Endothelial cell of umbilical vein (primary cell): ENCODE data around the gene TRPM3. TPM values are rescaled to one million over a fixed set of nuclear protein-coding genes. Genes with fewer than 3 reads are reported as not detected.

Source experiments
- BruUV-seq: library from RNA; stranded (reverse); fragments of 400-500 nt; replicated peaks from 2 replicates; lab custom pipeline; 2021; lab: Mats Ljungman, UMichigan
- CTCF ChIA-PET: fragments of 300-600, 350-600 bp; sonication (Branson Sonifier 250); formaldehyde crosslinking; loops from one replicate; lab custom pipeline; 2021; ENCODE audit warnings: antibody characterized with exemption, inconsistent platforms; lab: Charles Lee
- POLR2A ChIA-PET: fragments of 300-600, 350-600 bp; sonication (Branson Sonifier 250); formaldehyde crosslinking; loops from one replicate; lab custom pipeline; 2021; ENCODE audit warnings: antibody characterized with exemption, inconsistent platforms; lab: Charles Lee
- DNase-seq: peaks from one replicate; pipeline ENCODE4 v3.0.0-alpha.2; 2011; ENCODE audit warnings: low read depth, low spot score
- FAIRE-seq: peaks from 2 replicates; lab custom pipeline; 2011; peaks lifted over from hg19 to GRCh38; lab: Jason Lieb, UNC
- H2AFZ ChIP-seq: 2 replicates; pipeline ENCODE4 v1.6.0; 2012; ENCODE audit warnings: low read depth, low read length, control low read depth, inconsistent platforms
- H3K27ac ChIP-seq: 2 replicates; pipeline ENCODE4 v1.5.1; 2011; ENCODE audit warnings: low read depth, mild to moderate bottlenecking, control low read depth, low read length, moderate library complexity; ENCODE audit not compliant: insufficient read depth
- H3K27me3 ChIP-seq, 2 experiments: 2 replicates each; pipeline versions ENCODE4 v1.6.0 to v1.6.1; 2011; ENCODE audit warnings: low read length in 2 of 2, mixed read lengths in 1 of 2; ENCODE audit not compliant: control insufficient read depth in 2 of 2, insufficient read depth in 2 of 2
- H3K36me3 ChIP-seq, 2 experiments: 2 replicates in 1 of 2; 3 replicates in 1 of 2; pipeline ENCODE4 v1.5.1; 2011; ENCODE audit warnings: low read length in 2 of 2, mild to moderate bottlenecking in 1 of 2, moderate library complexity in 1 of 2; ENCODE audit not compliant: control insufficient read depth in 2 of 2, insufficient read depth in 2 of 2; ENCODE audit errors: extremely low read depth in 1 of 2
- H3K4me1 ChIP-seq: 3 replicates; pipeline ENCODE4 v1.5.1; 2011; ENCODE audit warnings: mild to moderate bottlenecking, low read length; ENCODE audit not compliant: control insufficient read depth, insufficient read depth; ENCODE audit errors: extremely low read depth
- H3K4me2 ChIP-seq: 2 replicates; pipeline ENCODE4 v1.6.1; 2011; ENCODE audit warnings: low read length, control low read depth, mixed read lengths; ENCODE audit not compliant: insufficient read depth
- H3K4me3 ChIP-seq, 3 experiments: fragments of 200-600 bp in 1 of 3; sonication (generic), shearing (Covaris generic) in 1 of 3; replicated peaks in 1 of 3; 2 replicates each; pipeline ENCODE4 v1.5.1; 2011 to 2016; ENCODE audit warnings: control low read depth in 3 of 3, low read length in 3 of 3, mild to moderate bottlenecking in 2 of 3, inconsistent platforms in 1 of 3, low read depth in 1 of 3, moderate library complexity in 1 of 3; ENCODE audit not compliant: insufficient read depth in 1 of 3
- H3K79me2 ChIP-seq: 2 replicates; pipeline ENCODE4 v1.6.0; 2012; ENCODE audit warnings: low read length, inconsistent platforms; ENCODE audit not compliant: control insufficient read depth, insufficient read depth
- H3K9ac ChIP-seq: replicated peaks from 2 replicates; pipeline ENCODE3; 2011; ENCODE audit warnings: low read length, control low read depth; ENCODE audit not compliant: insufficient read depth; ENCODE audit errors: extremely low read depth
- H3K9me1 ChIP-seq: replicated peaks from 3 replicates; pipeline ENCODE4 v1.6.0; 2011; ENCODE audit warnings: mild to moderate bottlenecking, low read length; ENCODE audit not compliant: control insufficient read depth, insufficient read depth; ENCODE audit errors: extremely low read depth
- H3K9me3 ChIP-seq: replicated peaks from 2 replicates; pipeline ENCODE4 v1.5.1; 2012; ENCODE audit warnings: low read length, inconsistent platforms; ENCODE audit not compliant: control insufficient read depth, insufficient read depth
- H4K20me1 ChIP-seq: replicated peaks from 2 replicates; pipeline ENCODE3; 2011; ENCODE audit warnings: mild to moderate bottlenecking, low read length; ENCODE audit not compliant: control insufficient read depth, insufficient read depth; ENCODE audit errors: extremely low read depth
- EZH2 ChIP-seq: IDR thresholded peaks from 2 replicates; pipeline ENCODE4 v1.6.1; 2012; ENCODE audit warnings: borderline replicate concordance, low read depth, mild to moderate bottlenecking, moderate library complexity, low read length, inconsistent platforms; ENCODE audit not compliant: severe bottlenecking
- FOS ChIP-seq: IDR thresholded peaks from 2 replicates; pipeline ENCODE4 v1.6.1; 2011; ENCODE audit warnings: mild to moderate bottlenecking, low read length, moderate library complexity, borderline replicate concordance; ENCODE audit not compliant: insufficient read depth
- GATA2 ChIP-seq: IDR thresholded peaks from 2 replicates; pipeline ENCODE4 v1.7.0; 2011; ENCODE audit warnings: low read depth, mild to moderate bottlenecking, moderate library complexity, mixed read lengths, low read length; ENCODE audit not compliant: insufficient read length, insufficient read depth
- JUN ChIP-seq: IDR thresholded peaks from 2 replicates; pipeline ENCODE4 v1.6.1; 2011; ENCODE audit warnings: borderline replicate concordance, low read depth; ENCODE audit not compliant: insufficient read length, insufficient read depth
- MYC ChIP-seq: IDR thresholded peaks from one replicate; pipeline ENCODE4 v1.6.1; 2011; ENCODE audit warnings: mild to moderate bottlenecking, low read depth, low read length
- POLR2A ChIP-seq: IDR thresholded peaks from 2 replicates; pipeline ENCODE4 v1.6.1; 2012; ENCODE audit warnings: low read depth, mild to moderate bottlenecking, control low read depth, low read length
- POLR2AphosphoS5 ChIP-seq: IDR thresholded peaks from 2 replicates; pipeline ENCODE4 v1.6.1; 2012; ENCODE audit warnings: low read depth, mild to moderate bottlenecking, control low read depth, low read length, moderate library complexity; ENCODE audit not compliant: insufficient read depth
- dilution Hi-C: fragments of 300-500 bp; cut with MboI; formaldehyde crosslinking; loops from one replicate; pipeline ENCODE4 v1.15.0; 2019; ENCODE audit warnings: low sequenced_read_pairs; ENCODE audit not compliant: extremely low pct_ligation_motif_present
- intact Hi-C: fragments of 100-400 bp; cut with micrococcal nuclease; formaldehyde crosslinking; loops from one replicate; pipeline ENCODE4 v1.10.0; 2022
- polyA plus RNA-seq, 4 experiments: library from polyadenylated mRNA; depleted of rRNA in 3 of 4; stranded (reverse) in 3 of 4; unstranded in 1 of 4; fragments of >200 nt; gene quantifications; 2 replicates each; pipeline versions ENCODE4 v1.2.1 to v1.2.3, GENCODE V29; 2011 to 2012; ENCODE audit warnings: missing spikeins in 1 of 4
- total RNA-seq: library from RNA; stranded (reverse); gene quantifications from 2 replicates; pipeline ENCODE4 v1.2.3, GENCODE V29; 2021
- TF ChIP-seq, protein P1 (sequence below), 2 donors: IDR thresholded peaks; 1 replicate in 1 of 2; 2 replicates in 1 of 2; pipeline ENCODE4 v1.5.1; 2011; ENCODE audit warnings: low read length in 2 of 2, mild to moderate bottlenecking in 2 of 2, moderate library complexity in 2 of 2, control low read depth in 1 of 2, inconsistent platforms in 1 of 2, low read depth in 1 of 2; ENCODE audit not compliant: insufficient read depth in 1 of 2; ENCODE audit errors: extremely low read depth in 1 of 2
- TF ChIP-seq, protein P2 (sequence below): IDR thresholded peaks from 2 replicates; pipeline ENCODE4 v1.6.1; 2011; ENCODE audit not compliant: insufficient read depth, insufficient read length

TRPM3 gene
- total and polyA plus RNA-seq, 2 donors (not counting 3 experiments of a cell fraction or from before 2014, with no cell fraction given), result 0.17 to 0.33 TPM

DNA sequence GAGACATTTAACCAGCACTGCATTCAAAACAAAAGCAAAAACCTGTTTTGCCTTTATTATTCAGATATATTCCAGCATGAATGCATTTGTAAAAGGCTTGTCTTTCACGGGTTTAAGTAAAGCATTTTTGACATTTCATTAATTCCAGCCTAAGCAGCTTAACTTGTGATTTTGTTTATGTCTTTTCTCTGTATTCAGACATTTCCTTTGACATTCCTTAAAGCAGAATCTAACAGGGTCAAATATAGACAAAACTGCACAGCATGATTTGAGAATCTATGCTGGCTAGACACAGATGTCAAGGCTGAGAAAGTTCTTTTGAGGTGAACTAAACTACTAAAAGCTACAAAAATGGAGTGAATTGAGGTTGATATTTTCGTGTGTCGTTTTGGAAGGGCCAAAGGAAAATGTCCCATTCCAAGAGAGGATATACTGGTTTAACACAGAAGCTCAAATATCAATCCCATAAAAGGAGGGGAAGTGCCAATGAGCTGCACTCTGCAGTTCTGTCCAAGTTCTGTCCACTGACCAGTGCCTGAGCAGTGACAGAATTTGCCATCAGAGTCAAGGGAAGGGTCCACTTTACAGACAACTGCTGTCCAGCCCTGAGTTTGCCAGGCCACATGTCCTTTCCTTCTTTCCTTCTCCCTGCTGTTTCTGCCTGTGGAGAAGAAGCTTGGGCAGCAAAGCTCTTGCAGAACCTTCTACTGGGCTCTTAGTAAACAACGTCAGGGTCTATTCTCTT is 508.2 kb downstream of the TRPM3 start:
- ChIA-PET CTCF (interaction anchor here (1.3 kb wide), 1 partner anchor 11 kb away, joined by 4 read pairs; no protein-coding TSS in a partner anchor), POLR2A (no interaction called here)
- no peak overlapping the region for H3K9ac ChIP-seq
- H3K36me3 ChIP-seq, result no peaks in the 10 kb centered on the region
- FAIRE-seq (no peak), DNase-seq (no peak)
- no peaks in the 10 kb centered on the region for H3K9me3 ChIP-seq
- no peak overlapping the region for H2AFZ ChIP-seq
- H3K27me3 ChIP-seq, result peaks cover 4 to 8% of the 10 kb centered on the region in 2 experiments
- dilution Hi-C loops, result no loop called here
- no peaks in the 10 kb centered on the region for H3K79me2 ChIP-seq
- H3K27ac ChIP-seq, result no peak overlapping the region
- no peaks in the 10 kb centered on the region for H4K20me1 ChIP-seq
- H3K4me3 ChIP-seq, result no peak overlapping the region
- H3K4me2 ChIP-seq, result no peak overlapping the region
- TF ChIP-seq, protein P1, sequence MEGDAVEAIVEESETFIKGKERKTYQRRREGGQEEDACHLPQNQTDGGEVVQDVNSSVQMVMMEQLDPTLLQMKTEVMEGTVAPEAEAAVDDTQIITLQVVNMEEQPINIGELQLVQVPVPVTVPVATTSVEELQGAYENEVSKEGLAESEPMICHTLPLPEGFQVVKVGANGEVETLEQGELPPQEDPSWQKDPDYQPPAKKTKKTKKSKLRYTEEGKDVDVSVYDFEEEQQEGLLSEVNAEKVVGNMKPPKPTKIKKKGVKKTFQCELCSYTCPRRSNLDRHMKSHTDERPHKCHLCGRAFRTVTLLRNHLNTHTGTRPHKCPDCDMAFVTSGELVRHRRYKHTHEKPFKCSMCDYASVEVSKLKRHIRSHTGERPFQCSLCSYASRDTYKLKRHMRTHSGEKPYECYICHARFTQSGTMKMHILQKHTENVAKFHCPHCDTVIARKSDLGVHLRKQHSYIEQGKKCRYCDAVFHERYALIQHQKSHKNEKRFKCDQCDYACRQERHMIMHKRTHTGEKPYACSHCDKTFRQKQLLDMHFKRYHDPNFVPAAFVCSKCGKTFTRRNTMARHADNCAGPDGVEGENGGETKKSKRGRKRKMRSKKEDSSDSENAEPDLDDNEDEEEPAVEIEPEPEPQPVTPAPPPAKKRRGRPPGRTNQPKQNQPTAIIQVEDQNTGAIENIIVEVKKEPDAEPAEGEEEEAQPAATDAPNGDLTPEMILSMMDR (IDR thresholded peaks at IDR 0.05; ENCODE audit: extremely low read depth in 1 of 2, insufficient read depth in 1 of 2, low read depth in 1 of 2, low read length in 2 of 2), result no peak
- TF ChIP-seq FOS (no peak), JUN (no peak), GATA2 (no peak)
- H3K9me1 ChIP-seq, result no peaks in the 10 kb centered on the region
- no peaks in the 10 kb centered on the region for H3K4me1 ChIP-seq
- intact Hi-C loops, result no loop called here
- BruUV-seq, result no TSS peak

DNA sequence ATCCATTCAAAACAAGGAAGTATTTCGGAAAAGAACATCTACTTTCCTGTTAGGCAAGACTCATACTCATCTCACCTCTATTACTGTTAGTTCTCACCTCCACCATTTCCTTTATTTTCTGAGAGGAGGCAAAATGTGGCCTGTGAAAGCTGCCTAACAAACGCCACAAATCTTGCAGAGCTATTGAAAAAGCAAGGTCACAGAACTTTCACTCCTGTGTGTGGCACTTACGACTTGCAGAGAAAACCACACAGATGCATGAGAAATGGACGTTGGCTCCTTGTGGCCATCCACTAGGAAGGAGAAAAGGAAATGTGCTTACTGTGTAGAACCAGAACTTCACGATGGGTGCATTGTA is 511.2 kb downstream of the TRPM3 start:
- no peak overlapping the region for H2AFZ ChIP-seq
- H3K4me2 ChIP-seq, result no peak overlapping the region
- CTCF ChIA-PET, result no interaction called here
- no peaks in the 10 kb centered on the region for H3K79me2 ChIP-seq
- TF ChIP-seq MYC (no peak), POLR2AphosphoS5 (no peak), EZH2 (no peak), GATA2 (no peak), FOS (no peak), JUN (no peak), POLR2A (no peak)
- TF ChIP-seq, protein P1 (IDR thresholded peaks at IDR 0.05; ENCODE audit: extremely low read depth in 1 of 2, insufficient read depth in 1 of 2, low read depth in 1 of 2, low read length in 2 of 2), result no peak
- TF ChIP-seq, protein P2, sequence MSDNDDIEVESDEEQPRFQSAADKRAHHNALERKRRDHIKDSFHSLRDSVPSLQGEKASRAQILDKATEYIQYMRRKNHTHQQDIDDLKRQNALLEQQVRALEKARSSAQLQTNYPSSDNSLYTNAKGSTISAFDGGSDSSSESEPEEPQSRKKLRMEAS, result no peak
- H3K9me3 ChIP-seq, result no peaks in the 10 kb centered on the region
- no peak overlapping the region for H3K27ac ChIP-seq
- no peaks in the 10 kb centered on the region for H3K36me3 ChIP-seq
- POLR2A ChIA-PET, result no interaction called here
- no peak overlapping the region for H3K9ac ChIP-seq
- no peaks in the 10 kb centered on the region for H4K20me1 ChIP-seq
- dilution Hi-C loops, result no loop called here
- no TSS peak for BruUV-seq
- FAIRE-seq (no peak), DNase-seq (no peak)
- no peaks in the 10 kb centered on the region for H3K4me1 ChIP-seq
- peaks cover 4 to 6% of the 10 kb centered on the region in 2 experiments for H3K27me3 ChIP-seq
- H3K4me3 ChIP-seq, result no peak overlapping the region
- no peaks in the 10 kb centered on the region for H3K9me1 ChIP-seq
- intact Hi-C loops, result no loop called here
